ENCODE results near the gene ZFPM1.
"Not testable (repeated sequence)": the region's sequence is repeated elsewhere in the genome, so short reads cannot be mapped to it uniquely, and the experiment has no call there.

DNA sequence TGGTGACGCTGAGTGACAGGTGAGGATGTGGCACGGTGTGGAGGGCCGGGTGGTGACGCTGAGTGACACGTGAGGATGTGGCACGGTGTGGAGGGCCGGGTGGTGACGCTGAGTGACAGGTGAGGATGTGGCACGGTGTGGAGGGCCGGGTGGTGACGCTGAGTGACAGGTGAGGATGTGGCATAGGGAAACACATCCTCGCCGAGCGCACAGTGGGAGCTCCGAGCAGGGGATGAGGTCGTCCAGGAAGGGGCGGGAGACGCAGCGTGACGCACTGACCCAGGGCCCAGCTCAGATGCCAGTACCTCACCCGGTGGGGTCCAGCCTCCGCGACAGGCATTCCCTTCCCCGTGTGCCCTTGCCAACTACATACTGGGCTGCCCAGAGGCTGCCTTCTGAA lies 17.6 kb downstream of the ZFPM1 start:
- TF ChIP-seq, protein P1, sequence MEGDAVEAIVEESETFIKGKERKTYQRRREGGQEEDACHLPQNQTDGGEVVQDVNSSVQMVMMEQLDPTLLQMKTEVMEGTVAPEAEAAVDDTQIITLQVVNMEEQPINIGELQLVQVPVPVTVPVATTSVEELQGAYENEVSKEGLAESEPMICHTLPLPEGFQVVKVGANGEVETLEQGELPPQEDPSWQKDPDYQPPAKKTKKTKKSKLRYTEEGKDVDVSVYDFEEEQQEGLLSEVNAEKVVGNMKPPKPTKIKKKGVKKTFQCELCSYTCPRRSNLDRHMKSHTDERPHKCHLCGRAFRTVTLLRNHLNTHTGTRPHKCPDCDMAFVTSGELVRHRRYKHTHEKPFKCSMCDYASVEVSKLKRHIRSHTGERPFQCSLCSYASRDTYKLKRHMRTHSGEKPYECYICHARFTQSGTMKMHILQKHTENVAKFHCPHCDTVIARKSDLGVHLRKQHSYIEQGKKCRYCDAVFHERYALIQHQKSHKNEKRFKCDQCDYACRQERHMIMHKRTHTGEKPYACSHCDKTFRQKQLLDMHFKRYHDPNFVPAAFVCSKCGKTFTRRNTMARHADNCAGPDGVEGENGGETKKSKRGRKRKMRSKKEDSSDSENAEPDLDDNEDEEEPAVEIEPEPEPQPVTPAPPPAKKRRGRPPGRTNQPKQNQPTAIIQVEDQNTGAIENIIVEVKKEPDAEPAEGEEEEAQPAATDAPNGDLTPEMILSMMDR (IDR thresholded peaks at IDR 0.05) = not testable (repeated sequence)
- TF ChIP-seq ZFX (IDR thresholded peaks at IDR 0.05; ENCODE audit: borderline replicate concordance) = not testable (repeated sequence)

All from 22Rv1 (cell line).